Caco-2 (cell line): Measurements from ENCODE around the gene LUC7L3. TPM values are rescaled to one million over a fixed set of nuclear protein-coding genes. Genes with fewer than 3 reads are reported as not detected.

Experiments
- BruUV-seq: library from RNA; stranded (reverse); fragments of 400-500 nt; replicated peaks from 2 replicates; lab custom pipeline; 2021; lab: Mats Ljungman, UMichigan
- CTCF ChIA-PET: fragments of 300-600 bp; sonication (Branson Sonifier 250); formaldehyde crosslinking; loops from one replicate; lab custom pipeline; 2022; ENCODE audit warnings: antibody characterized with exemption; lab: Charles Lee
- POLR2A ChIA-PET: fragments of 300-600 bp; sonication (Branson Sonifier 250); formaldehyde crosslinking; loops from one replicate; lab custom pipeline; 2022; ENCODE audit warnings: antibody characterized with exemption; lab: Charles Lee
- DNase-seq, 2 experiments: peaks; one replicate each; pipeline versions ENCODE4 v3.0.0 to v3.0.0-alpha.2; 2020 to 2022
- H3K27me3 ChIP-seq: replicated peaks from 2 replicates; pipeline ENCODE4 v1.6.0; 2011; ENCODE audit warnings: low read length; ENCODE audit not compliant: control insufficient read depth, insufficient read depth
- H3K36me3 ChIP-seq: 2 replicates; pipeline ENCODE4 v1.5.1; 2011; ENCODE audit warnings: low read length; ENCODE audit not compliant: control insufficient read depth, insufficient read depth
- H3K4me1 ChIP-seq: fragments of 250-450 bp; sonication (Bioruptor Pico); 2 replicates; pipeline ENCODE4 v1.5.1; 2020; ENCODE audit warnings: mild to moderate bottlenecking
- H3K4me3 ChIP-seq: 2 replicates; pipeline ENCODE4 v1.5.1; 2011; ENCODE audit warnings: low read depth, mild to moderate bottlenecking, control low read depth, low read length
- H3K9me3 ChIP-seq: fragments of 250-450 bp; sonication (Bioruptor Pico); 2 replicates; pipeline ENCODE4 v1.5.1; 2020; ENCODE audit warnings: mild to moderate bottlenecking, moderate library complexity
- H3K27ac Mint-ChIP-seq: one replicate; pipeline ENCODE4 v1.8.0; 2022; ENCODE audit warnings: mixed read lengths; ENCODE audit not compliant: unreplicated experiment
- H3K27me3 Mint-ChIP-seq: one replicate; pipeline ENCODE4 v1.8.0; 2022; ENCODE audit warnings: mixed read lengths; ENCODE audit not compliant: insufficient read depth, unreplicated experiment
- H3K36me3 Mint-ChIP-seq: one replicate; pipeline ENCODE4 v1.8.0; 2022; ENCODE audit warnings: mild to moderate bottlenecking, mixed read lengths; ENCODE audit not compliant: insufficient read depth, unreplicated experiment
- H3K4me1 Mint-ChIP-seq: one replicate; pipeline ENCODE4 v1.8.0; 2022; ENCODE audit warnings: low read depth, mixed read lengths; ENCODE audit not compliant: unreplicated experiment
- H3K4me3 Mint-ChIP-seq: one replicate; pipeline ENCODE4 v1.8.0; 2022; ENCODE audit warnings: mild to moderate bottlenecking, moderate library complexity, mixed read lengths; ENCODE audit not compliant: unreplicated experiment
- H3K9me3 Mint-ChIP-seq: one replicate; pipeline ENCODE4 v1.8.0; 2022; ENCODE audit warnings: mixed read lengths; ENCODE audit not compliant: unreplicated experiment
- intact Hi-C: fragments of 100-400 bp; cut with micrococcal nuclease; formaldehyde crosslinking; loops from one replicate; pipeline ENCODE4 v1.10.0; 2022; ENCODE audit not compliant: unreplicated experiment
- total RNA-seq: library from RNA; stranded (reverse); gene quantifications from 2 replicates; pipeline ENCODE4 v1.2.3, GENCODE V29; 2022
- TF ChIP-seq, protein P1 (sequence below), 2 experiments: fragments of 200-600 bp in 1 of 2; IDR thresholded peaks; 1 replicate in 1 of 2; 2 replicates in 1 of 2; pipeline versions ENCODE4 v1.5.1 to v1.8.0; 2011 to 2022; ENCODE audit warnings: antibody characterized with exemption in 1 of 2, control low read depth in 1 of 2, inconsistent platforms in 1 of 2, low read depth in 1 of 2, low read length in 1 of 2, mild to moderate bottlenecking in 1 of 2, moderate library complexity in 1 of 2; ENCODE audit not compliant: insufficient read depth in 1 of 2, severe bottlenecking in 1 of 2, unreplicated experiment in 1 of 2

LUC7L3 gene
- total RNA-seq, 1 experiment from 2014 or later, result 287 TPM

DNA sequence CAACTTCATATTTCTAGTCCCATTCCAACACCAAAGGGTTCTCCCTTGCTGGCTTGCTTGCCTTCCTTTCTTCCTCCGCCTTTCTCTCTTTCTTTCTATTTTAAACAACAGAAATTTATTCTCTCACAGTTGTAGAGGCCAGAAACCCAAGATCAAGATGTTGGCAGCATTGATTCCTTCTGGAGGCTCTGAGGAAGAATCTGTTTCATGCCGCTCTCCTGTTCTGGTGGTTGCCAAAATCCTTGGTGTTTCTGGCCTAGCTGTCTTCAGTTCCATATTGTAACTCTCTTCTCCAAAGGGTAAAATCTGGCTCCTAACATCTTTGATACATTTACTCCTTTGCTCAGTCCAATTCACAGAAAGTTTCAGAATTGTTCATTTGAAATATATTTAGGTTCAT is 50.9 kb downstream of the LUC7L3 start:
- H3K4me1 ChIP-seq, result peaks cover 39% of the 10 kb centered on the region
- ChIA-PET POLR2A (interaction anchor here (0.6 kb wide), 1 partner anchor 96 kb away, joined by 6 read pairs; the partner anchor contains the start of gene TOB1), CTCF (no interaction called here)
- intact Hi-C loops, result no loop called here
- H3K9me3 ChIP-seq, result no peaks in the 10 kb centered on the region
- H3K27me3 ChIP-seq, result no peaks in the 10 kb centered on the region
- H3K27me3 Mint-ChIP-seq, result no peaks in the 10 kb centered on the region
- DNase-seq, result no peak
- H3K36me3 Mint-ChIP-seq, result no peaks in the 10 kb centered on the region
- no peaks in the 10 kb centered on the region for H3K9me3 Mint-ChIP-seq
- no peak overlapping the region for H3K4me3 ChIP-seq
- BruUV-seq, result no TSS peak
- H3K4me1 Mint-ChIP-seq, result peaks cover 42% of the 10 kb centered on the region
- no peak overlapping the region for H3K4me3 Mint-ChIP-seq
- TF ChIP-seq, protein P1, sequence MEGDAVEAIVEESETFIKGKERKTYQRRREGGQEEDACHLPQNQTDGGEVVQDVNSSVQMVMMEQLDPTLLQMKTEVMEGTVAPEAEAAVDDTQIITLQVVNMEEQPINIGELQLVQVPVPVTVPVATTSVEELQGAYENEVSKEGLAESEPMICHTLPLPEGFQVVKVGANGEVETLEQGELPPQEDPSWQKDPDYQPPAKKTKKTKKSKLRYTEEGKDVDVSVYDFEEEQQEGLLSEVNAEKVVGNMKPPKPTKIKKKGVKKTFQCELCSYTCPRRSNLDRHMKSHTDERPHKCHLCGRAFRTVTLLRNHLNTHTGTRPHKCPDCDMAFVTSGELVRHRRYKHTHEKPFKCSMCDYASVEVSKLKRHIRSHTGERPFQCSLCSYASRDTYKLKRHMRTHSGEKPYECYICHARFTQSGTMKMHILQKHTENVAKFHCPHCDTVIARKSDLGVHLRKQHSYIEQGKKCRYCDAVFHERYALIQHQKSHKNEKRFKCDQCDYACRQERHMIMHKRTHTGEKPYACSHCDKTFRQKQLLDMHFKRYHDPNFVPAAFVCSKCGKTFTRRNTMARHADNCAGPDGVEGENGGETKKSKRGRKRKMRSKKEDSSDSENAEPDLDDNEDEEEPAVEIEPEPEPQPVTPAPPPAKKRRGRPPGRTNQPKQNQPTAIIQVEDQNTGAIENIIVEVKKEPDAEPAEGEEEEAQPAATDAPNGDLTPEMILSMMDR (IDR thresholded peaks at IDR 0.05; ENCODE audit: insufficient read depth in 1 of 2, low read depth in 1 of 2, low read length in 1 of 2, severe bottlenecking in 1 of 2, unreplicated experiment in 1 of 2), result no peak
- no peaks in the 10 kb centered on the region for H3K36me3 ChIP-seq
- H3K27ac Mint-ChIP-seq, result peak overlapping the region; percentile 2

DNA sequence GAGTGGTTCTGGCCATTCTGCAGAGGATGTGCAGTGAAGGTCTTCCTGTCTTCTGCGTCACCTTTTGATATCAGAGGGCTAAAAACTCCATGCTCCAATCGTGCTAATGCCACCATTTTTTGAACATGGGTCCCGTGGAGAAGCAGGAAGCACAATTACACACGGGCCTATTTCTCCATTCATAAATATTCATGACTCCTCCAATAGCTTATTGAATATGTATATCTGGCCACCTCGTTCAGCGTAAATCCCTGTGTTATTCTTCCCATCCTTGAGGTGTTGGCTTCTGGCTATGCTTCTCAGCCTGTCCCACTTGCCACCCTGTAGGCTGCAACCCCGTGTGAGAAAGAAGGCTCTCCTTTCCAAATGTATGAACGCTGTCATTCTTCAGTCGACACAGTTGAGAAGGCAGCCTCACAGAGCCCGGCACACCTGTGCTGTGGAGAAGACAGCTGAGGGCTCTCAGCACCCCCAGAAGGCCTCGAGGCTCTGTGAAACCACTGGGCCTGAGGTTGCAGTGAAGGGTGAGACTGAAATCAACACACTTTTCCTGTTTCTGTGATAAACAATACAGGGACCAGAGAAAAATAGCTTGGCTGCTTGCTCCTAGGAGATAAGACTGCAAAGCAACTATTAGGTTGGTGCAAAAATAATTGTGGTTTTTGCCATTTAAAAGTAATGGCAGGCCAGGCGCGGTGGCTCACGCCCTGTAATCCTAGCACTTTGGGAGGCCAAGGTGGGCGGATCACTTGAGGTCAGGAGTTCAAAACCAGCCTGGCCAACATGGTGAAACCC is 52.8 kb downstream of the LUC7L3 start:
- H3K4me3 Mint-ChIP-seq, result no peak overlapping the region
- TF ChIP-seq, protein P1 (IDR thresholded peaks at IDR 0.05; ENCODE audit: insufficient read depth in 1 of 2, low read depth in 1 of 2, low read length in 1 of 2, severe bottlenecking in 1 of 2, unreplicated experiment in 1 of 2), result no peak
- Histone ChIP-seq H3K4me3 (no peak overlapping the region), H3K36me3 (no peaks in the 10 kb centered on the region), H3K27me3 (no peaks in the 10 kb centered on the region), H3K9me3 (no peaks in the 10 kb centered on the region), H3K4me1 (peaks cover 20% of the 10 kb centered on the region)
- CTCF ChIA-PET, result interaction anchor here (1.4 kb wide), 1 partner anchor 11 kb away, joined by 5 read pairs; no protein-coding TSS in a partner anchor
- POLR2A ChIA-PET, result no interaction called here
- DNase-seq, result peak in 1 of 2 experiments; percentile 34
- intact Hi-C loops, result no loop called here
- no peaks in the 10 kb centered on the region for H3K27me3 Mint-ChIP-seq
- H3K4me1 Mint-ChIP-seq, result peaks cover 27% of the 10 kb centered on the region
- BruUV-seq, result no TSS peak
- H3K9me3 Mint-ChIP-seq, result no peaks in the 10 kb centered on the region
- H3K36me3 Mint-ChIP-seq, result no peaks in the 10 kb centered on the region
- H3K27ac Mint-ChIP-seq, result no peak overlapping the region

DNA sequence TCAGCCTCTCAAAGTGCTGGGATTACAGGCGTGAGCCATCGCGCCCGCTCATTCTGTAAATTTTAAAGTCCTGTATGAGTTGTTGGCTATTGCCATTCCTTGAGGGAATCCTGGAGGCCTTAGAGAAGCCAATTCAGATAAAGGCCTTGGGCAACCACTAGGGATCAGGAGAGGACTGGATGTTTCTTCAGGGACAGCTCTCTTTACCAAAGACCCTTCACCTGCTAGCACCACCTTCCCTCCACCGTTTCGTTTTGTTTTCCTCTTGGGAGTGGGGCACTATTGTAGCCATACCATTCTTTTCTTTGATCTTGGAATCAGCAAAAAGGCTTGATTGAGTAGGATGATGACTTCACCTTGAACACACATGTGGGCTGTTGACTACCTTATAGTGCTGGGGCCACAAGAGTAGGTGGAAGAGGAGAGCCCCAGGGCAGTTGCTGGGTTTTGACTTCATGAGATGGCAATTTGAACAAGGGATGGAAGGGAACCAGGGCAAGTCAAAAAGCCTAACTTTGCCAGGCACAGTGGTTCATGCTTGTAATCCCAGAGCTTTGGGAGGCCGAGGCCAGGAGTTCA is 54.9 kb downstream of the LUC7L3 start:
- no TSS peak for BruUV-seq
- Histone ChIP-seq H3K9me3 (no peaks in the 10 kb centered on the region), H3K27me3 (no peaks in the 10 kb centered on the region), H3K4me1 (no peaks in the 10 kb centered on the region), H3K4me3 (no peak overlapping the region), H3K36me3 (no peaks in the 10 kb centered on the region)
- POLR2A ChIA-PET, result no interaction called here
- intact Hi-C loops, result no loop called here
- Mint-ChIP-seq H3K4me3 (no peak overlapping the region), H3K27me3 (no peaks in the 10 kb centered on the region), H3K36me3 (no peaks in the 10 kb centered on the region), H3K27ac (no peak overlapping the region), H3K9me3 (no peaks in the 10 kb centered on the region), H3K4me1 (peaks cover 12% of the 10 kb centered on the region)
- peak in 1 of 2 experiments; percentile 46 for DNase-seq
- TF ChIP-seq, protein P1 (IDR thresholded peaks at IDR 0.05; ENCODE audit: insufficient read depth in 1 of 2, low read depth in 1 of 2, low read length in 1 of 2, severe bottlenecking in 1 of 2, unreplicated experiment in 1 of 2), result no peak
- CTCF ChIA-PET, result interaction anchor here (0.6 to 1.4 kb wide), 4 partner anchors 9 to 226 kb away, joined by 3 to 6 read pairs (median 4); no protein-coding TSS in a partner anchor
